Measurements from ENCODE around the gene SIAH2.

The SIAH2 gene

DNA sequence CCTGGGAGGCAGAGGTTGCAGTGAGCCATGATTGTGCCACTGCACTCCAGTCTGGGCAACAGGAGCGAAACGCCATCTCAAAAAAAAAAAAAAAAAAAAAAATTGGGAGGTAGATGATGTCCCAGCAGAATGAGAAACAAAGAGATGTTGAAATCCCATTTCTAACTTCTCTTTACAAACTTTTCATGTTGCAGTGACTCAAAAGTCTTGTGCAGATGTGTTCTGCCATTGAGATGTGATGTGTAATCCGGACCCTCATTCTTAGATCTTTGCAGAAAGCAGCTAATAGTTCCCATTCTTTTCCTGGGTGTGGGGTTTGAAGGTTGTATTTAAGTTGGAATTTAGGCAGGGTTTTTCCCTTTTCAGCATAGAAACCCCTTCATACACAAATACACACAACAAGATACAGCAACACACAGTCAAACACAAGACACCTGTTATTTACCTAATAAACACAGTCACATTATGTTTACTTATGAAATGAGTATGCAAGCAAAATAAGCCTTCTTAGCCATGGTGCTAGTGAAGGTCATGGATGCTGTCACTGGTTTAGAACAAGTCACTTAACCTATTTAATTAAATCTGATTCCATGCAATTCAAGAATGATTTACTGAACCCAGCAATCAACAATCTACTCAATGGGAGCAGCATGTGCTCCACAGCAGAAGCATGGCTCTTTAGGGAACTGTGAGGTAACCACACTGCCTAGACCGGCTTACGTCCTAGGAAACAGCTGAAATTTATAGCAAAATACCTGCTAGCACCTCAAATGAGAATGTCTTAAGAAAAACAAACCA lies 14.9 kb downstream of the SIAH2 start:
- DNase-seq, result no peak

DNA sequence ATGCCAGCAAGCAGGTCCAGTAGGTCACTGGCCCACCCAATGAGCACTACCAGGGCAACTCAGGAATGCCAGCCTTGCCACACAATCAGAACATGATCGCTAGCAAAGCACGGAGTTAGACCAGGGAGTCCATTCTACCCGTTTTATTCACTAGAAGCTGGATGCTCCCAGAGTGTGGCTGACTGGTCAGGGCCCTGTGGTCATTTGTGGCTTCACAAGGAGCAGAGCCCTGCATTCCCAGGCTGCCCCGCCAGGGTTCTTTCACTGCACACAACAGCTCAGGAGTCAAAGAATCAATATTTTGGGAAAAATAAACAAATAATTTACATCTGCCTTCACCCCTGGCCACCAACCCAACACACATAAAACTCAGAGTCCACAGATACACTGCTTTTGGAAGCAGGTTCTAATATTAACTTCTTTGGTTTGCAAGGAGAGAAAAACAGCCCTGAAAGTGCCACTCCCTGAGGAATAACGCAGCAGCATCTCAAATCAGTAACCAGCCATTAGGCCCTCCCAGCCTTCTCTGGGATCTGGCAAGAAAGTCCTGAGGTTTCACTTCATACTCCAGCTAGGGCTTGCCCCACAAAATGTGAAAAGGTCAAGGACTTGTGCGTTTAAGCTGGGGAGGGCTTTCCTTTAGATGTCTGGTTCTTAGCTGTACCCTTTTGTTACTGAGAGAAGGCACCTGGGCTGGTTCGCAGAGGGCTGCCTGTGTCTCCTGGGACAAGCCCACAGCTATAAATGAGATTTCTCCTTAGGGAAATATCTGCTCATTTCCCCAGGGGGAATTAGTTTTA lies 16.0 kb downstream of the SIAH2 start:
- no peak for DNase-seq

DNA sequence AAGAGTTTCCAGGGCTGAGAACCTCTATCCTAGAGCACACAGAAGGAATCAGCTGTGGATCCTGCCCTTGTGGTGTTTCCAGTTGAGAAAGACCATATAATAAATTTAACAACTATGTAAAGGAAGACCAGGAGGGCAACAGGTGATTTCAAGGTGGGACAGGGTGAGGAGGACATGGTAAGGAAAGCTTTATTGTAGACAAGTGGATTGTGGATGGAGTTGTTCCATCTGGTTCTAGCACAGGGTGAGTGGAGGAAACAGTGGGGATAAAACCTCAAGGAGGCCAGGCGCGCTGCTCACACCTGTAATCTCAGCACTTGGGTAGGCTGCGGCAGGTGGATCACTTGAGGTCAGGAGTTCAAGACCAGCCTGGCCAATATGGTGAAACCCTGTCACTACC lies 17.1 kb downstream of the SIAH2 start:
- DNase-seq, result no peak

DNA sequence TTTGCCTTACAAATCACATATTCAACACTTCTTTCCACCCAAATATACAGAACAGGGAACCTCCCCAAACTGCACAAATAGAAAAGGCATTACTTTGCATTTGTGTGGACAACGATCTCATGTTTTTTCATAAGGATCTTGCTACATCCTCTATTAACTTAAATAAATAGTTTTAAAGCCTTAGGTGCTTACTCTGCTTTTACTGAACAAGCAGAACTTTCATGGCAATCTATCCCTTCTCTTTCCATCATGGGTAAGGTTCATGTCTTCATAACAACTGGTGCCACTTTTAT lies 18.1 kb downstream of the SIAH2 start:
- no peak for DNase-seq

DNA sequence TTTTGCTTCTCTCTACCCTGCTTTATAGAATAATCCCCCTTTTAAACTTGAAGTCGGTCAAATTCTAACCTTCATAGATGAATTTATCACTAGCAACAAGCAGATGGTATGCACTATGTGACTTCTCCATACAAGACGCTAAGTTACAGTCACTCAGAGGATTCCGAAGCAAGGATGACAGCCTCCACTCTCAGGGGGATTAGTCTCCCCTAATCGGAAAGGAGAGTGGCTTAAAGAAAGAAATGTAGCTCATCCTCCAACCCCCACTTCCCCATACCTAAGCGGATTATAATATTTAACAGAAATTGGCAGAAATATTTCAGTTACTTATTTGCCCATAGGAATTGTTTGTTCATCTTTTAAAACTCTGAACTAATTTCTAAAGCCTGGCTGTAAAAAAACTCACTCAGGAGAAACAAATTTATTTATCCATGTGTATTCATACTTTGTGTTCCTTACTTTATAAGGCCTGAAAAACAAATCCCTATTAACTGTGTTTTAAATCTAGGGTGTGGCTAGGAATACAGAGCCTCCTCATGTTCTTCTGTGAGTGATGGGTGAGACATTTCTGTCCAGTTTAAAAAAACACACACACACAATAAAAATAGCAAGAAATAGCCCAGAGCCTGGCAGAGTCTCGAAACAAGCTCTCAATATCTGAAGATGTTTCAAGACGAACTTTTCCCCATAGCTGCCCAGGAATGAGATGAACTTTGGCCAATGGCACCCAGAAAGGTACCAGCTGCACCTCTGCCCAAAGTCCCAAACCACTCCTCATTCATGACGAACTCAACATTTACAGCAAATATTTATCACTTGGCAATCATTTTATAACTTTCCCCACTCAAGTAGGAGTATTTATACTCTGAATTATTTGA lies 18.7 kb downstream of the SIAH2 start:
- DNase-seq, result no peak

DNA sequence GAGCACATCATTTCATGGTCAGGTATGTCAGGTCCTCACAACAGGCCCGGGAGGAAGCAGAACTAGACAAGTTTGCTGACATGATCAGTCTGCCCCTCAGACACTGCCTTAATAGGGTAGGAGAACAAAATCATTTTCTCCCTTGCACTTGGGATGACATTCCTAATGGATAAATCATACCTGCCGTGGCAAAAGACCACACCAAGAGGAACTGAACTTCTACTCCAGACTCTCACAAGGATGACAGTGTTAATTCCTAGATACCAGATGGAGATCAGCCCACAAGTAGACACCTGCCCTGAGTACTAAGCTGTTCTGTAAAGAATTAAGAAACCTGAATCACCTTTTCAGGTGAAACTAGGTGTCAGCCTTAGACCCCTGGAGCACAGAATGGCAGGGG lies 19.5 kb downstream of the SIAH2 start:
- no peak for DNase-seq

DNA sequence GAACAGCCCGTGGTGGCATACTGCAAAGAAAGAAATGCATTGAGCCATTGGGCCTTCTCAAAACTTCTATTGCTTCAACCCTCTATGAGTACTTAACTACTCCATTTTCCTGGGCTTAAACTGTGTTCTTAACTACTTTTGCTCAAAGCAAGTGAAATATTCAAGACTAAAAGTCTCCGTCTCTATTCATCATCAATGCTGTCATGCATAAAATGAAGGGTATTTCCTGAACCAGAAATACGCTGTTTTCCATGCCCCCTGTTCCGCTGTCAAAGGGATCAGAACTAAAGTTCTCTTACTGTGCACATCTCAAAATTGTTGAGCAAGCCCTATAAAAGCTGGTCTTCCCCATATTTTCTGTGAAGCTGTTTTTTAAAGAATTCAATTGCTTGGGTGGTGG lies 20.3 kb downstream of the SIAH2 start:
- DNase-seq, result no peak

DNA sequence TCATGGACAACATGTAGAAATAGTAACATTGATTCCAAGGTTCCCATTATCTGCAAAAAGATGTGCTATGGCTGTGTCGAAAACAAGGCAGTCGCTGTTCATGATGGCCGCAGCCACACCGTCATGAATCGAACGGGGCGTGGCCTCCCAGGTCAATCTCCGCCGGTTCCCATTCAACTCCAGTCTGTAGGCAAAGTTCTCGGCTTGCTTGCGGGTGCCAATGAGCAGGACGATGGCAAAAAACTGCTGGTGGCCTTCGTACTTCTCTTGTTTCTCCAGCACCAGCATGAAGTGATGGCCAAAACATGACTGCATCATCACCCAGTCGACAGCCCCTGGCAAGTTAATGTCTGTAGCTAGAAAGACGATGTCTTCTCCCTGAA lies 20.8 kb downstream of the SIAH2 start:
- DNase-seq, result no peak

DNA sequence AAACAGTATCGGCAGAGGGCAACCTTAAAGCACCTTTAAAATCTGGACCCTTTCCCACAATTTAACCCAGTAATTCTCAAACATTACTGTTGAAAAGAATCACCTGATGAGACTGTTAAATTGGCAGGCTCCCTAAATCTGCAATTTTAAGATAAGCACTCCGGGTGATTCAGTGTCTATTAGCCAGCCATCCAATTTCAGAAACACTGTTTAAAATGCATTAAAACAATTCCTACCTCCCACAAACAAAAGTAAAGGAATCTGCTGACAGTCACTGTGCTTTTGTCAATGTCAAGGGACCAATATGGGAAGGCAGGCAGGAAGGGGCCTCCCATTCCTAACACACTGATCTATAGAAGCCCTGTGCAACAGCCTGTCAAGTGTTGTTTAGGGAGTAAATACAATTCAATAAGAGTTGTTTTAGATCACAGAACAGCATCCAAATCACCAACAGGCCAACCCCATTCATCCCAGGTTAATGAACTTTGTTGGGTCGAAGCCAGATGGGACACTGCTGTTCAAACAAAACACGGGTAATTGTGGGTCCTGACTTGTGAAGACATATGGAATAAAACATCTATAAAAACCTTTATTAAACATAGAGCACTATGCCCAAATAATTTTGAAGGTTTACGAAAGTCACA lies 21.4 kb downstream of the SIAH2 start:
- DNase-seq, result no peak

DNA sequence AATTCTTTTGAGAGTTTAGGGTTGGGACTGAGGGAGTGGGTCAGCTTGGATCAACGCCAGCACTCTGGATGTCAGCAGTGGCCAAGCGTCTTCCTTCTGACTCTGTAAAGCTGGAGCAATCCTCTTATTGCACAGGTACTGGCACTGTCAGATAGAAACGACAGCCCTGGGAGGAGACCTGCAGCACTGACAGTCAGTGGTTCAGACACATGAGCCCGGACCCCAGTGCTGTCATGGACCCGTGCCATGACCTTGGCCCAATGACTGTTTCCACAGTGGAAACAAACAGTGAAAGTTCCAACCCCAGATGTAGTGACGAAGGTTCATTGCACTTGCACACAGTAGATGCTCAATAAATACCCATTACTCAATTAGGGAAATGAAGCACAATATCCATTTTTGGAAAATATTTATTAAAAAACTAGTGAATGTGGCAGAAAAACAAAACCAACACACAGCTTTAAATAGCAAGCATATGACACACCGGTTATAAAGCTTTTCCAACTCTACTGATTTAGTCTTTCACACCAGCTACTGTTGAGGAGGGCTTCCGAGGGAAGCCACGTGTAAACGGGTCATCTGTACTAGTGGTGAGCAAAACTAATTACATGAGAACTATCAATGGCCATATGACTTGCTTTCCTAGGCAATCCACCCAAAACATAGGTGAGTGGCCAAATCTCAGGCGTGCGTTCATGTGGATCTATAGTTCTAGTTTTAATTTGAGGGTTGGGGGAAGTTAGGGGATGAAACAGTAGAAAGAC lies 22.1 kb downstream of the SIAH2 start:
- DNase-seq, result no peak

DNA sequence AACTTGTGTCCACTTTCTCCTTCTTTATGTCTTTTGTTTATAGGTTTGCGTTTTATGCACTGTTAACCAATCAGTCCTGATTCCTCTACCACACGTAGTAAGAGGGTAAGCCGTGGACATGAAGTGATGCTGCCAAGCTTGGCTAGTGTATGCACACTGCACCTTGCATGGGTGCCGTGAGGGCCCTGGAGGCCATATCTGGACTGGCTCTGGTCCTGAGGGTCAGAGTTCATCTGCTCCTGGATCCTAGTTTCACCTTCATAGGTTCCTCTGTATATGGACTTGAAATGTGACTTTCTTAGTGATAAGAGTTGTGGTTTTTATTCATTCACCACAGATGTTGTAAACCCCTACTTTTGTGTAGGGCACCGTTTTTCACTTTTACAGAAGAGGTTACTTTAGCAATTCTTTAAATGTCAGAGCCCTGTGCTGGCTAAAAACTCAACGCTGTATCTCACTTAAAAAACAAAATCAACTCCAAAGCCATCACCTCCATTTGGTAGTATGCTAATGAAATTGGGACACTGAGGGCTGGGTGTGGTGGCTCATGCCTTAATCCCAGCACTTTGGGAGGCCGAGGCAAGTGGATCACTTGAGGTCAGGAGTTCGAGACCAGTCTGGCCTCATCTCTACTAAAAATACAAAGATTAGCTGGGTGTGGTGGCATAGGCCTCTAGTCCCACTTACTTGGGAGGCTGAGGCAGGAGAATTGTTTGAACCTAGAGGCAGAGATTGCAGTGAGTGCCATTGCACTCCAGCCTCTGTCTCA lies 22.9 kb downstream of the SIAH2 start:
- no peak for DNase-seq

DNA sequence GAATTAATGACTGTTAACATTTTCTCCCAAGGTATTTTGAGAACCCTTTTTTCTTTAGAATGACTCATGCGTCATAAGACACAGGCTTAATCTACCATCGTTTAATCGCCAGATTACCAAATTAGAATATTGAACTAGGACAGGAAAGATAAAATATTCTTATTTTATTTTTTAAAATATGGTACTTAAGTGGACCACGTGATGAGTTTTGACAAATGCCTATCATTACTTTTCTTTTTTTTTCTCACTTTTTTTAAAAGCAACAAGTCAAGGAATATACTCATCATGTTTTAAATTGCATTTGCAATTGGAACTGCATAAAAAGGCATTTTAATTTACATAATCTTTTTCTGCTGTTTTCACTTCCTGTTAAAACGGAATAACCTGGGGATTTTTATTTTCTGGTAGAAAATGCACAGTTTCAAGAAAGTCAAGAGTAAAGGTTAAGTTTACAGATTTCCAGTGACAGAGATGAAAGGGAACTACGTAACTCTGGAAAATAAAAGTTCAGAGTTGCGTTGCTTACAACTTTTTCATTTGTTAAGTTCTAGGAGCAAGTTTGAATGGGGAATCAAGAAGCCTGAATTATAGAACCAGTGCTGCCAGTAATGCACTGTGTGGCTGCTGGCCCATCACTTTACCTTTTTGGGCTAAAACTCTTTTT lies 23.6 kb downstream of the SIAH2 start:
- no peak for DNase-seq

DNA sequence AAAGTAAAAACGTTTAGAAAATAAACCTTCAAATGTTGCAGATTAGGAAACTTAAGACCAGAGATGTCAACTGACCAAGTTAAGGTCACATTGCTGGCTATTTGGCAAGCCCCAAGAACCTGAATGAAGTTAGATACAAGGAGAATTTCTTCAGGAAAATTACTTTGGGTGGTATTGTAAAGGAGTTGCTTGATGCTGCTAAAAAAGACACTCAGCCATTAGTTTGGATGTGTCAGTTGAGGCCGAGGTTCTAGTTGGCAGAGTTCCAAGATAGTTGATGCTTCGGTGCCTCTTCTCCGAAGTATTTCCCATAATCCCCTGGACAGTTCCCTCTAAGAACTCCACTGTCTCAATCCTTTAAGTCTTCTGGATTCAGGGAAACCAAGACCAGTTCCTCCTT lies 24.3 kb downstream of the SIAH2 start:
- no peak for DNase-seq

DNA sequence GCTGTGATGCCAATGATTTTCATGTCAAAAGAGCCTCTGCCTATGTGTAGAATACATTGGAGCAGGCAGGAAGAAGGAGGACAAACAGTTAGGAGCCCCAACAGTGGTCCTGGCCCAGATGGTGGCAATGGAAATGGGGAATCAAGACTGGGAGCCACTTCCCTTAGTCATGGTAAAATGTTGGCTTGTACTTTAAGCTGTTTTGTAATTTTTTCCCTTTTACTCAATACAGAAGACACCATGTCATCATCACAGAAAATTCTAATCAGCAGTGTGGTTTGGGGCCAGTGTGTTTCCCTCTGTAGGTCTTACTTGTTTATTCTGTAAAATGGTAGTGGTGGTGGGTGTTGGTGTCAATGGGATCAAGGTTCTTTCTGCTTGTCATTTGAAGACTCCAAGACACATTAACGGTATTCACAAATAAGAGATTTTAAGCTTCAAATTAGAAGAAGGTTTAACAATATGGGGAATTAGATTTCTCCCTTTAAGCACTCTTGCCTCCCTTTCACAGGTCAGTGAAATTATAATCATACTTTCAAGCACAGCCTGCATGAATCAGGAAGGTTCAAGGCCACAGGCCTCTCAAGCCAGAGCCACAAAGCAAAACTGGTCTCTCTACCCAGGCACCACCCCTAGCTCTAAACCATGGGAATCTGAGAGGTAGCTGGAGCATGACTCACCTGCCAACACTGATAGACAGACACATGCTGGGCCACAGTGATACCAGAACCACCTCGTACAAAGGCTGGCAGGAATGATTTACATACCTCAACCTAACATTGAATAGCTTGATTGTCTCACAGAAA lies 24.9 kb downstream of the SIAH2 start:
- DNase-seq, result no peak

DNA sequence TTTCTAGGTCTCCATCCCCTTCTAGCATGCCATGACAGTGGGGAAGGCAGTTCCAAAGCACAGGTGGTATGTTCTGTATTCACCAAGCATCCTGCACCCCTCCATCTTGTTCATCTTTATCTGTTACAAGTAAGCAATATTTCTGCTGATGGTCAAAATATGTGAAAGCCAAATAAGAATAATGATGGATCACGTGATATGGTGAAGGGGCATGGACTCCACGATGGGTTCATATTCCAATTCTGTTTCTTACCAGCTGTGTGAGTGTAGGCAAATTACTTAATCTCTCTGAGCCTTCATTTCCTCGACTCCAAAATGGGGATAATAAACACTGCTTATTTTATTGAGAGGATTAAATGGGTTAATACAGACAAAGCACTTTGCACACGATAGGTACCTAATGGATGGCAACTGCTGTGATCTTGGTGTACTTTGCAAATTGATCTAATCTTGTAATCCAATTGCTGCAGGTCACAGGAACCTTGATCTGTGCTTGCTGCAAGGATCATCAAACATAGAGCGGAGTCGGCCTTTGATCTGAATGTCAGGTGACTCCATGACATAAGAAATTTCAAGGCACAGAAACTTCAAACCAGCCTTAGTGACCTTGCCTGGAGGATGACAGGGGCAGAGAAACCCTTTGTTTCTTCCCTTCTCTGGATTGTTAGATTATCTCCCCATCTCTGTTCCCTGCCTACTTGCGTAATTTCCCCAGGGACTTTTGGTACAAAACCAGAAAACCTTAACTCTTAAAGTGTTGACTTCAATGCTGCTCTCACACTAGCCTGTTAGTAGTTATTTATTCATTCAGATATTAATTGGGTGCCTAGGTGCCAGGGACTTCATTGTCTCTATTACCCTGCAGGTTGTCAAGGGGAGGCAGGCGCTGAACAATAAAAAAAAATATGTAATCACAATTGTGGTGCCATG lies 25.8 kb downstream of the SIAH2 start:
- no peak for DNase-seq

DNA sequence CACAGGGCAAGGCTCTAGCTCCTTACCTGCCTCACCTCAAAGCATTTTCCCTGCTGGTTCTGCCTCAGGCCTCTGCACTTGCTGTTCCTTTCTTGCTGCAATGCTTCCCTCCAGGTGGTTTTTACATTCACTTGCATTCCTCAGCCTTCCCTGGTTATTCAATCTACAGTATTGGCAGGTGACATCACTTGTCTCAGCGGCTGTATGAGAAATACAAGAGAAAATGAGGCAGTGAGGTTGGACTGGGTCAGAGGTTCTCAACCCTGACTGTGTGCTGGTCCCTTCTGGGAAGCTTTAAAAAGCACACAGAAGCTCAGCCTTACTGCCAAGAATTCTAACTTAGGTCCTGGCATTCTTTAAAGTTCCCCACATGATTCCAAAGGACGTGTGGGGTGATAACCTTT lies 26.7 kb downstream of the SIAH2 start:
- no peak for DNase-seq

DNA sequence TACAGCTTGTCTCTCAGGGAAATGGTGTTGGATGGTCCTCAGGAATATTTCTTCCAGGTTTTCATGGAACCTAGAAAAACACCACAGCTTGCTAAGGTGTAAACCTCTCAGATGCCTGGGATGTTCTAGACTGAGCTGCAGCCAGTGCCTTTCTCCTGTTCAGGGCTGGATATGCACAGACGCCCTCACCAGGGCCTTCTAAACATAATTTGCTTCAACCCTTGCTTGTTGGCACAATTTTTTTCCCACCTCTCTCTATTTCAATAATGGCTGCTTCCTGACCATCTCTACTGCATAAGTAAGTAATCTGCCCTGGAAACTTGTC lies 28.2 kb downstream of the SIAH2 start:
- no peak for DNase-seq

DNA sequence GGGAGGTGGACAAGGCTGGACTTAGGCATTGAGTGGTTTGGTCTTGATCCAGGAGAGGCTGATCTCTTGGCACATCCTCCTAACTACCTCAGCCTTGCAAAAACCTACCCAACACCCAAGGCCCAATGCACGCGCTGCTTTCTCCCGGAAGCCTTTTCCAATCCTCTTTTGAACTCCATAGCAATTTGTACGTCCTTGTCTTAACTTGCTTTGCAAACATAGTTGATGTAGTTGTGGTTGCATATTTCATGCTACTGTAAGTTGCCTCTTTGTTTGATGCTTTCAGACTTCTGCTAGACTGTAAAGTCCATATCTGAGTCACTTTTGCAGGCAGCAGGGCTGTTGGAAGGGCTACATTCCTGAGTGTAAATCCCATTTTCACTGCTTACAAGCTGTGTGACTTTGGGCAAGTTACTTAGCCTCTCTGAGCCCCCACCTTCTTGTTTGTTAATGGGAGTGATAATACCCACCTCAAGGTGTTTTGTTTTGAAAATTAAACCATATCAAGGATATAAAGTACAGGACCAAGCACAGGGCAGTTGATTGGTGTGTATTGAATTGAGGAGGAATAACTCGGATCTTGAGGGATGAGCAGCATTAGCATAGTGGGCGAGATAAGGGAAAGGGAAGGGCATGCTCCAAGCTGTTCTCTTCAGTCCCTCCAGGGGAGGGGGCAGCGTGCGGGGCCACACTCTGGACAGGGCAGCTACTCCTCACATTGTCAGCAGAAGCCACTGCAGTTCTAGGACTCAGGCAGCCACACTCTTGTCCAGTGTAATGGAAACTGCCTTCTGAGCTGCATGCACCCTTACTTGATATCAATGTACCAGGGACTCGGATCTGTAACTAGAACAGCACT lies 28.8 kb downstream of the SIAH2 start:
- no peak for DNase-seq

Measured in CD4-positive, alpha-beta T cell treated with Interferon gamma for 1 hour (primary cell).